ENCODE results near the gene GAS6. TPM values are rescaled to one million over a fixed set of nuclear protein-coding genes. Genes with fewer than 3 reads are reported as not detected.

The GAS6 gene
- total and polyA plus RNA-seq, 9 of the 15 experiments (the other 6 are each of a cell fraction or from before 2014, with no cell fraction given): 0.14 to 9.7 (median 4.7) TPM; not detected in 1

GRCh38 chr13:113800576-113800926 is 63.3 kb downstream of the GAS6 start:
- H3K36me3 ChIP-seq (ENCODE audit: control insufficient read depth, insufficient read depth, low read length): no peaks in the 10 kb centered on the region
- H3K4me2 ChIP-seq (ENCODE audit: insufficient read depth, low read length): no peak overlapping the region
- H3K27me3 ChIP-seq (ENCODE audit: control insufficient read depth in 2 of 2, insufficient read depth in 2 of 2, low read length in 2 of 2): peaks cover 8 to 74% of the 10 kb centered on the region in 2 experiments; a peak in 4 of 5 replicates
- peaks cover 0 to 35% of the 10 kb centered on the region in 2 experiments; a peak in 2 of 5 replicates for H3K4me1 ChIP-seq (replicated peaks in 1 of 2; ENCODE audit: control insufficient read depth in 2 of 2, insufficient read depth in 2 of 2, low read length in 2 of 2)
- H2AFZ ChIP-seq (ENCODE audit: low read depth, low read length): no peak overlapping the region
- no peak overlapping the region for H3K9ac ChIP-seq (ENCODE audit: insufficient read depth in 1 of 2, low read depth in 2 of 2, low read length in 2 of 2)
- TF ChIP-seq, protein P1, sequence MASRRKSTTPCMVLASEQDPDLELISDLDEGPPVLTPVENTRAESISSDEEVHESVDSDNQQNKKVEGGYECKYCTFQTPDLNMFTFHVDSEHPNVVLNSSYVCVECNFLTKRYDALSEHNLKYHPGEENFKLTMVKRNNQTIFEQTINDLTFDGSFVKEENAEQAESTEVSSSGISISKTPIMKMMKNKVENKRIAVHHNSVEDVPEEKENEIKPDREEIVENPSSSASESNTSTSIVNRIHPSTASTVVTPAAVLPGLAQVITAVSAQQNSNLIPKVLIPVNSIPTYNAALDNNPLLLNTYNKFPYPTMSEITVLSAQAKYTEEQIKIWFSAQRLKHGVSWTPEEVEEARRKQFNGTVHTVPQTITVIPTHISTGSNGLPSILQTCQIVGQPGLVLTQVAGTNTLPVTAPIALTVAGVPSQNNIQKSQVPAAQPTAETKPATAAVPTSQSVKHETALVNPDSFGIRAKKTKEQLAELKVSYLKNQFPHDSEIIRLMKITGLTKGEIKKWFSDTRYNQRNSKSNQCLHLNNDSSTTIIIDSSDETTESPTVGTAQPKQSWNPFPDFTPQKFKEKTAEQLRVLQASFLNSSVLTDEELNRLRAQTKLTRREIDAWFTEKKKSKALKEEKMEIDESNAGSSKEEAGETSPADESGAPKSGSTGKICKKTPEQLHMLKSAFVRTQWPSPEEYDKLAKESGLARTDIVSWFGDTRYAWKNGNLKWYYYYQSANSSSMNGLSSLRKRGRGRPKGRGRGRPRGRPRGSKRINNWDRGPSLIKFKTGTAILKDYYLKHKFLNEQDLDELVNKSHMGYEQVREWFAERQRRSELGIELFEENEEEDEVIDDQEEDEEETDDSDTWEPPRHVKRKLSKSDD (conservative IDR thresholded peaks at IDR 0.05; ENCODE audit: low read length): no peak
- no peak for TF ChIP-seq SNIP1 (IDR thresholded peaks at IDR 0.05; ENCODE audit: low read depth)
- no peak for TF ChIP-seq ZBTB17 (CRISPR knock-in tag; IDR thresholded peaks at IDR 0.05)
- no peak for TF ChIP-seq ELK1 (CRISPR knock-in tag; IDR thresholded peaks at IDR 0.05)
- TF ChIP-seq CAMTA2 (CRISPR knock-in tag; conservative IDR thresholded peaks at IDR 0.05): no peak
- TF ChIP-seq DIDO1 (tag; IDR thresholded peaks at IDR 0.05; ENCODE audit: low read depth): no peak
- TF ChIP-seq RBM25 (IDR thresholded peaks at IDR 0.05; ENCODE audit: low read depth, low read length, severe bottlenecking): no peak
- TF ChIP-seq BCL6 (CRISPR knock-in tag; IDR thresholded peaks at IDR 0.05): no peak
- TF ChIP-seq ZFPM2 (CRISPR knock-in tag; IDR thresholded peaks at IDR 0.05): no peak
- no peak for TF ChIP-seq SMARCE1 (IDR thresholded peaks at IDR 0.05)
- no peak for TF ChIP-seq ZFP1 (CRISPR knock-in tag; IDR thresholded peaks at IDR 0.05)
- TF ChIP-seq CHD1 (IDR thresholded peaks at IDR 0.05; ENCODE audit: low read length): no peak
- TF ChIP-seq NFE2 (IDR thresholded peaks at IDR 0.05; ENCODE audit: low read depth): no peak
- TF ChIP-seq TRIM24 (IDR thresholded peaks at IDR 0.05): no peak
- TF ChIP-seq RAD21 (CRISPR knock-in tag; conservative IDR thresholded peaks at IDR 0.05 in 1 of 2, IDR thresholded peaks at IDR 0.05 in 1 of 2): no peak
- TF ChIP-seq TBL1XR1 (IDR thresholded peaks at IDR 0.05; ENCODE audit: low read length in 2 of 2): no peak
- TF ChIP-seq CHD4 (IDR thresholded peaks at IDR 0.05; ENCODE audit: insufficient read depth, insufficient replicate concordance, low read depth, low read length, poor library complexity, severe bottlenecking): no peak
- H4K20me1 ChIP-seq (replicated peaks; ENCODE audit: control insufficient read depth, insufficient read depth, low read length): no peaks in the 10 kb centered on the region
- FAIRE-seq (no peak), DNase-seq (ENCODE audit: extremely low read depth in 1 of 4, low spot score in 3 of 4) (no peak), ATAC-seq (no peak)
- no peaks in the 10 kb centered on the region for H3K9me1 ChIP-seq (ENCODE audit: control insufficient read depth, insufficient read depth, low read length)
- intact Hi-C loops (cut with micrococcal nuclease): no loop called here
- ChIA-PET CTCF (ENCODE audit: low intra/inter-chr PET ratio) (no interaction called here), POLR2A (no interaction called here)
- no peak overlapping the region for H3K4me3 ChIP-seq
- H3K27ac ChIP-seq (ENCODE audit: extremely low read depth, low read depth, low read length): no peak overlapping the region
- in situ Hi-C loops (cut with MboI): loop anchor here (5.0 kb wide), 1 partner anchor 143 kb away; the partner anchor contains the start of gene ATP4B
- no peaks in the 10 kb centered on the region for H3K9me3 ChIP-seq (replicated peaks; ENCODE audit: control insufficient read depth, insufficient read depth, low read depth, low read length)
- H3K79me2 ChIP-seq (ENCODE audit: control insufficient read depth, insufficient read depth, low read length): no peaks in the 10 kb centered on the region
- 0% methylated on average over 3 of the region's 10 CpGs for WGBS (ENCODE audit: insufficient coverage, low coverage, missing lambda C conversion rate)
- no TSS peak for BruUV-seq (replicated peaks)

Data from K562 (cell line).